SK-N-SH treated with all-trans-retinoic acid at 6 μM for 48 hours (cell line): ENCODE measurements around the gene H3-3A.

Experiments
- ARNTL ChIP-seq: fragments of 450-650 bp; formaldehyde crosslinking; IDR thresholded peaks from 2 replicates; pipeline ENCODE4 v1.5.0; 2020; ENCODE audit warnings: low read depth, mild to moderate bottlenecking, moderate library complexity, borderline replicate concordance
- ESRRG ChIP-seq: fragments of 250-450 bp; sonication (Bioruptor Pico); IDR thresholded peaks from 2 replicates; pipeline ENCODE4 v1.6.1; 2021; ENCODE audit warnings: mild to moderate bottlenecking
- ISL1 ChIP-seq: fragments of 250-450 bp; sonication (Bioruptor Pico); IDR thresholded peaks from 2 replicates; pipeline ENCODE4 v2.1.2; 2022; ENCODE audit warnings: mild to moderate bottlenecking, moderate library complexity
- PATZ1 ChIP-seq: fragments of 250-450 bp; sonication (Bioruptor Pico); IDR thresholded peaks from 2 replicates; pipeline ENCODE4 v1.8.0; 2020; ENCODE audit warnings: mild to moderate bottlenecking, moderate library complexity, borderline replicate concordance
- POU6F1 ChIP-seq: fragments of 250-450 bp; sonication (Bioruptor Pico); IDR thresholded peaks from 2 replicates; pipeline ENCODE4 v1.8.0; 2021; ENCODE audit warnings: low read depth, mild to moderate bottlenecking, moderate library complexity, borderline replicate concordance
- PPARA ChIP-seq: fragments of 250-450 bp; sonication (Bioruptor Pico); IDR thresholded peaks from 2 replicates; pipeline ENCODE4 v1.5.0; 2020; ENCODE audit warnings: mild to moderate bottlenecking, borderline replicate concordance
- RARB ChIP-seq: fragments of 250-450 bp; sonication (Bioruptor Pico); IDR thresholded peaks from 2 replicates; pipeline ENCODE4 v1.8.0; 2021; ENCODE audit warnings: mild to moderate bottlenecking, moderate library complexity
- ZFP3 ChIP-seq: fragments of 250-450 bp; sonication (Bioruptor Pico); IDR thresholded peaks from 2 replicates; pipeline ENCODE4 v1.5.0; 2020; ENCODE audit warnings: mild to moderate bottlenecking, moderate library complexity
- ZFP30 ChIP-seq: fragments of 450-650 bp; formaldehyde crosslinking; IDR thresholded peaks from 2 replicates; pipeline ENCODE4 v1.5.0; 2022; ENCODE audit warnings: mild to moderate bottlenecking, moderate library complexity
- ZNF565 ChIP-seq: fragments of 450-650 bp; formaldehyde crosslinking; conservative IDR thresholded peaks from 2 replicates; pipeline ENCODE4 v1.5.0; 2020; ENCODE audit warnings: low read depth, mild to moderate bottlenecking, moderate library complexity
- ZNF70 ChIP-seq: fragments of 450-650 bp; formaldehyde crosslinking; IDR thresholded peaks from 2 replicates; pipeline ENCODE4 v1.5.0; 2020; ENCODE audit warnings: mild to moderate bottlenecking, moderate library complexity

DNA sequence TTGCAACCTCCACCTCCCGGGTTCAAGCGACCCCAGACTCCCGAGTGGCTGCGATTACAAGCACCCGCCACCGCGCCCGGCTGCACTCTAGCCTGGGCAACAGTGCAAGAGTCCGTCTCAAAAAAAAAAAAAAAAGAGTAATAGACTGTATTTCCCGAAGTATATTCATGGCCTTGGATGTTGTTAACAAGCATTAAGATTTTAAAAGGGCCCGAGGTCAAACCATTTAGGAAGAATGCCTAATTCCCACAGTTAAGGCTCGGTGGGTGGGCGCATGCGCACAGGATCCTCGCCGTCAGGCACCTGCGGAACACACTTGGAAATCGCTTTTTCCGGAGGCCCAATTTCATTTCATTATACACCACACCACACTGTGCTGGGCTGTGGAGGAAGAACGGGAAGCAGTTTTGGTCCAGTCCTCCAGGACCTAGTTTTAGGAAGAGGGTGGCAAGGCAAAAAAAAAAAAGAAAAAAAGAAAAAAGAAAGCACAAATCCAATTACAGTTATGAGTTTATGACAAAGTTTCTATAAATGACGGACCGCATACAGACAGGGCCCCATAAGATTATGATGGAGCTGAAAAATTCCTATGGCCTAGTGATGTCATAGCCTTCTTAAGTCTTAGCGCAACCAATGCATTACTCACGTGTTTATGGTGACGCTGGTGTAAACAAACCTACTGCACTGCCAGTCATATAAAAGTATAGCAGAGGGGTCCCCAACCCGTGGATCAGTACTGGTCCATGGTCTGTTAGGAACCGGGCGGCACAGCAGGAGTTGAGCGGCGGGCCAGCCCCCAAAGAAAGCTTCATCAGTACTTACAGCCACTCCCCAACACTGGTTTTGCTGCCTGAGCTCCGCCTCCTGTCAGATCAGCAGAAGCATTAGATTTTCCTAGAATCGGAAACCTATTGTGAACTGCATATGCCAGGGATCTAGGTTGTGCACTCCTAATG lies 38.2 kb downstream of the H3-3A start:
- TF ChIP-seq ESRRG (CRISPR knock-in tag) (no peak), PATZ1 (no peak), ZNF565 (CRISPR knock-in tag) (no peak), RARB (CRISPR knock-in tag) (no peak), ISL1 (CRISPR knock-in tag) (no peak), ZFP3 (CRISPR knock-in tag) (no peak), PPARA (CRISPR knock-in tag) (no peak), ZNF70 (CRISPR knock-in tag) (no peak), POU6F1 (CRISPR knock-in tag) (no peak), ARNTL (CRISPR knock-in tag) (no peak), ZFP30 (CRISPR knock-in tag) (no peak)
